HepG2 (cell line): Measurements from ENCODE around the gene BTF3L4. TPM values are rescaled to one million over a fixed set of nuclear protein-coding genes. Genes with fewer than 3 reads are reported as not detected.

Source experiments
- ATM ChIP-seq: fragments of 450-650 bp; IDR thresholded peaks from 2 replicates; pipeline ENCODE4 v1.7.1; 2017; ENCODE audit warnings: mild to moderate bottlenecking, borderline replicate concordance
- CEBPG ChIP-seq: IDR thresholded peaks from 2 replicates; pipeline ENCODE4 v1.6.1; 2016
- ISX ChIP-seq: sonication (generic); formaldehyde crosslinking; conservative IDR thresholded peaks from 2 replicates; pipeline ENCODE4 v1.5.0; 2020; ENCODE audit warnings: missing genetic modification reagents
- KDM3A ChIP-seq: IDR thresholded peaks from 2 replicates; pipeline ENCODE4 v1.6.1; 2018; ENCODE audit warnings: low read depth, missing compliant biosample characterization
- NR2F1 ChIP-seq, 2 experiments: fragments of 450-650 bp in 1 of 2; formaldehyde crosslinking in 1 of 2; IDR thresholded peaks; 2 replicates each; pipeline versions ENCODE4 v1.5.0 to v1.6.1; 2016 to 2020; ENCODE audit warnings: mild to moderate bottlenecking in 1 of 2, missing compliant biosample characterization in 1 of 2, missing genetic modification reagents in 1 of 2, moderate library complexity in 1 of 2
- PHF5A ChIP-seq: IDR thresholded peaks from one replicate; pipeline ENCODE4 v1.6.1; 2018; ENCODE audit warnings: low read depth, missing genetic modification reagents; ENCODE audit not compliant: unreplicated experiment
- POLR2G ChIP-seq: fragments of 200-400 bp; formaldehyde crosslinking; IDR thresholded peaks from 2 replicates; pipeline ENCODE4 v1.6.1; 2018; ENCODE audit warnings: mild to moderate bottlenecking, low read depth, low read length, moderate library complexity
- REL ChIP-seq: sonication (generic); formaldehyde crosslinking; conservative IDR thresholded peaks from 2 replicates; pipeline ENCODE4 v1.8.0; 2022; ENCODE audit warnings: mild to moderate bottlenecking, missing genetic modification reagents, moderate library complexity
- ZNF101 ChIP-seq: sonication (generic); formaldehyde crosslinking; IDR thresholded peaks from 2 replicates; pipeline ENCODE4 v1.4.0; 2020; ENCODE audit warnings: mild to moderate bottlenecking, low read depth, missing genetic modification reagents, borderline replicate concordance
- ZNF121 ChIP-seq: sonication (generic); formaldehyde crosslinking; IDR thresholded peaks from 2 replicates; pipeline ENCODE4 v1.5.0; 2020; ENCODE audit warnings: mild to moderate bottlenecking, missing genetic modification reagents
- ZNF124 ChIP-seq: sonication (generic); formaldehyde crosslinking; IDR thresholded peaks from 2 replicates; pipeline ENCODE4 v1.4.0; 2020; ENCODE audit warnings: missing genetic modification reagents
- ZNF350 ChIP-seq: sonication (generic); formaldehyde crosslinking; IDR thresholded peaks from 2 replicates; pipeline ENCODE4 v1.4.0; 2020; ENCODE audit warnings: mild to moderate bottlenecking, low read depth, missing genetic modification reagents, borderline replicate concordance
- ZNF878 ChIP-seq: sonication (generic); formaldehyde crosslinking; IDR thresholded peaks from 2 replicates; pipeline ENCODE4 v1.8.1; 2023; ENCODE audit warnings: mild to moderate bottlenecking, missing genetic modification reagents, moderate library complexity
- polyA plus RNA-seq, 8 experiments: library from polyadenylated mRNA; depleted of rRNA in 3 of 8; stranded (reverse) in 7 of 8; unstranded in 1 of 8; fragments of >200 nt; fragmentation: Illumina TruSeq in 4 of 8; extraction: Trizol in 4 of 8; gene quantifications; 2 replicates each; pipeline versions ENCODE4 v1.2.1 to v1.2.3, GENCODE V29; 2011 to 2016; ENCODE audit warnings: low read depth in 4 of 8, missing spikeins in 1 of 8, mixed read lengths in 1 of 8; ENCODE audit not compliant: insufficient read depth in 1 of 8
- total RNA-seq, 5 experiments: library from RNA; depleted of rRNA; stranded (reverse); fragments of >200 nt; fragmentation: Illumina TruSeq; extraction: Trizol; gene quantifications; 2 replicates each; pipeline ENCODE4 v1.2.3, GENCODE V29; 2016; ENCODE audit warnings: low read depth in 1 of 5
- TF ChIP-seq, protein P1 (sequence below): sonication (generic); formaldehyde crosslinking; IDR thresholded peaks from 2 replicates; pipeline ENCODE4 v1.5.1; 2020; ENCODE audit warnings: missing genetic modification reagents, mild to moderate bottlenecking, borderline replicate concordance
- TF ChIP-seq, protein P2 (sequence below): sonication (generic); formaldehyde crosslinking; IDR thresholded peaks from 2 replicates; pipeline ENCODE4 v1.5.1; 2020; ENCODE audit warnings: missing genetic modification reagents, mild to moderate bottlenecking, borderline replicate concordance
- TF ChIP-seq, protein P3 (sequence below): sonication (generic); formaldehyde crosslinking; IDR thresholded peaks from 2 replicates; pipeline ENCODE4 v1.8.1; 2023; ENCODE audit warnings: mild to moderate bottlenecking, inconsistent platforms, moderate library complexity, missing genetic modification reagents, borderline replicate concordance
- TF ChIP-seq, protein P4 (sequence below): sonication (generic); formaldehyde crosslinking; IDR thresholded peaks from 2 replicates; pipeline ENCODE4 v1.9.0; 2021; ENCODE audit warnings: missing genetic modification reagents, mild to moderate bottlenecking, borderline replicate concordance
- TF ChIP-seq, protein P5 (sequence below): sonication (generic); formaldehyde crosslinking; IDR thresholded peaks from 2 replicates; pipeline ENCODE4 v1.5.1; 2020; ENCODE audit warnings: missing genetic modification reagents, mild to moderate bottlenecking, borderline replicate concordance
- TF ChIP-seq, protein P6 (sequence below): sonication (generic); formaldehyde crosslinking; IDR thresholded peaks from 2 replicates; pipeline ENCODE4 v1.4.0; 2020; ENCODE audit warnings: missing genetic modification reagents
- TF ChIP-seq, protein P7 (sequence below): sonication (generic); formaldehyde crosslinking; conservative IDR thresholded peaks from 2 replicates; pipeline ENCODE4 v1.4.0; 2020; ENCODE audit warnings: missing genetic modification reagents

Gene BTF3L4
- total and polyA plus RNA-seq, 2 of the 13 experiments (the other 11 are each of a cell fraction or from before 2014, with no cell fraction given): 59.0 to 74.3 TPM

DNA sequence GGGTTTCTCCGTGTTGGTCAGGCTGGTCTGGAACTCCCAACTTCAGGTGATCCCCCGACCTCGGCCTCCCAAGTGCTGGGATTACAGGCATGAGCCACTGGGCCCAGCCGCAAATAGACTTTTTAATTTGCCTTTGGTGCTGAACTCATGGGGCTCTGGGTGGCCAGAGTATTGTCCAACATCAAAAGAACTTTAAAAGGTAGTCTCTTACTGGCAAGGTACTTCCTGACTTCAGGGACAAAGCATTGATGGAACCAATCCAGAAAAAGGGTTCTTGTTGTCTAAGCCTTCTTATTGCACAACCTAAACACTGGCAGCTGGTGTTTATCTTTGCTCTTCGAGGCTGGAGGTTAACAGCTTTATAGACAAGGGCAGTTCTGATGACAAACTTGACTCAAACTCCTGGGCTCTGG, 18.7 kb upstream of the BTF3L4 start (continued):
- TF ChIP-seq, protein P1, sequence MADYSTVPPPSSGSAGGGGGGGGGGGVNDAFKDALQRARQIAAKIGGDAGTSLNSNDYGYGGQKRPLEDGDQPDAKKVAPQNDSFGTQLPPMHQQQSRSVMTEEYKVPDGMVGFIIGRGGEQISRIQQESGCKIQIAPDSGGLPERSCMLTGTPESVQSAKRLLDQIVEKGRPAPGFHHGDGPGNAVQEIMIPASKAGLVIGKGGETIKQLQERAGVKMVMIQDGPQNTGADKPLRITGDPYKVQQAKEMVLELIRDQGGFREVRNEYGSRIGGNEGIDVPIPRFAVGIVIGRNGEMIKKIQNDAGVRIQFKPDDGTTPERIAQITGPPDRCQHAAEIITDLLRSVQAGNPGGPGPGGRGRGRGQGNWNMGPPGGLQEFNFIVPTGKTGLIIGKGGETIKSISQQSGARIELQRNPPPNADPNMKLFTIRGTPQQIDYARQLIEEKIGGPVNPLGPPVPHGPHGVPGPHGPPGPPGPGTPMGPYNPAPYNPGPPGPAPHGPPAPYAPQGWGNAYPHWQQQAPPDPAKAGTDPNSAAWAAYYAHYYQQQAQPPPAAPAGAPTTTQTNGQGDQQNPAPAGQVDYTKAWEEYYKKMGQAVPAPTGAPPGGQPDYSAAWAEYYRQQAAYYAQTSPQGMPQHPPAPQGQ (CRISPR knock-in tag): no peak
- TF ChIP-seq ZNF124 (CRISPR knock-in tag) (peak; percentile 91), REL (CRISPR knock-in tag) (no peak), POLR2G (no peak), ISX (CRISPR knock-in tag) (0 out of 2 replicates have a peak, but pooled peaks have one; percentile 37), ZNF350 (CRISPR knock-in tag) (peak; percentile 32; the same call in 1 of the 2 replicates), CEBPG (CRISPR knock-in tag) (peak; percentile 99), ATM (no peak), ZNF878 (no peak; the same call in 1 of the 2 replicates), PHF5A (CRISPR knock-in tag) (peak; percentile 82), KDM3A (CRISPR knock-in tag) (peak; percentile 64; the same call in 1 of the 2 replicates), ZNF121 (peak; percentile 49; the same call in 1 of the 2 replicates), NR2F1 (CRISPR knock-in tag; IDR thresholded peaks at IDR 0.05) (peak; percentile 72 to 76), ZNF101 (CRISPR knock-in tag) (no peak)
- TF ChIP-seq, protein P2, sequence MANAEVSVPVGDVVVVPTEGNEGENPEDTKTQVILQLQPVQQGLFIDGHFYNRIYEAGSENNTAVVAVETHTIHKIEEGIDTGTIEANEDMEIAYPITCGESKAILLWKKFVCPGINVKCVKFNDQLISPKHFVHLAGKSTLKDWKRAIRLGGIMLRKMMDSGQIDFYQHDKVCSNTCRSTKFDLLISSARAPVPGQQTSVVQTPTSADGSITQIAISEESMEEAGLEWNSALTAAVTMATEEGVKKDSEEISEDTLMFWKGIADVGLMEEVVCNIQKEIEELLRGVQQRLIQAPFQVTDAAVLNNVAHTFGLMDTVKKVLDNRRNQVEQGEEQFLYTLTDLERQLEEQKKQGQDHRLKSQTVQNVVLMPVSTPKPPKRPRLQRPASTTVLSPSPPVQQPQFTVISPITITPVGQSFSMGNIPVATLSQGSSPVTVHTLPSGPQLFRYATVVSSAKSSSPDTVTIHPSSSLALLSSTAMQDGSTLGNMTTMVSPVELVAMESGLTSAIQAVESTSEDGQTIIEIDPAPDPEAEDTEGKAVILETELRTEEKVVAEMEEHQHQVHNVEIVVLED: peak; percentile 68
- TF ChIP-seq, protein P3, sequence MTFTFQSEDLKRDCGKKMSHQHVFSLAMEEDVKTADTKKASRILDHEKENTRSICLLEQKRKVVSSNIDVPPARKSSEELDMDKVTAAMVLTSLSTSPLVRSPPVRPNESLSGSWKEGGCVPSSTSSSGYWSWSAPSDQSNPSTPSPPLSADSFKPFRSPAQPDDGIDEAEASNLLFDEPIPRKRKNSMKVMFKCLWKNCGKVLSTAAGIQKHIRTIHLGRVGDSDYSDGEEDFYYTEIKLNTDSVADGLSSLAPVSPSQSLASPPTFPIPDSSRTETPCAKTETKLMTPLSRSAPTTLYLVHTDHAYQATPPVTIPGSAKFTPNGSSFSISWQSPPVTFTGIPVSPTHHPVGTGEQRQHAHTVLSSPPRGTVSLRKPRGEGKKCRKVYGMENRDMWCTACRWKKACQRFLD: no peak
- TF ChIP-seq, protein P4, sequence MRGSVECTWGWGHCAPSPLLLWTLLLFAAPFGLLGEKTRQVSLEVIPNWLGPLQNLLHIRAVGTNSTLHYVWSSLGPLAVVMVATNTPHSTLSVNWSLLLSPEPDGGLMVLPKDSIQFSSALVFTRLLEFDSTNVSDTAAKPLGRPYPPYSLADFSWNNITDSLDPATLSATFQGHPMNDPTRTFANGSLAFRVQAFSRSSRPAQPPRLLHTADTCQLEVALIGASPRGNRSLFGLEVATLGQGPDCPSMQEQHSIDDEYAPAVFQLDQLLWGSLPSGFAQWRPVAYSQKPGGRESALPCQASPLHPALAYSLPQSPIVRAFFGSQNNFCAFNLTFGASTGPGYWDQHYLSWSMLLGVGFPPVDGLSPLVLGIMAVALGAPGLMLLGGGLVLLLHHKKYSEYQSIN (CRISPR knock-in tag): no peak
- TF ChIP-seq, protein P5, sequence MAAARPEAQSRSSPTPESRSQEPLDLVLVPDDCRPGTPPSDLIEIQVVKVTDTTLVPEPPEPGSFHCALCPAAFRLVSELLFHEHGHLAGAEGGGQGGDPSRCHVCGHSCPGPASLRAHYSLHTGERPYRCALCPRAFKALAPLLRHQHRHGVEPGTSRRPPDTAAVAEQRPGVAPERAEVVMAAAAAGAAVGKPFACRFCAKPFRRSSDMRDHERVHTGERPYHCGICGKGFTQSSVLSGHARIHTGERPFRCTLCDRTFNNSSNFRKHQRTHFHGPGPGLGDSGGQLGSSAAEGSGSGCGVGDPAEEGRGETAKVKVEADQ (CRISPR knock-in tag): 0 out of 2 replicates have a peak, but pooled peaks have one; percentile 36
- TF ChIP-seq, protein P6, sequence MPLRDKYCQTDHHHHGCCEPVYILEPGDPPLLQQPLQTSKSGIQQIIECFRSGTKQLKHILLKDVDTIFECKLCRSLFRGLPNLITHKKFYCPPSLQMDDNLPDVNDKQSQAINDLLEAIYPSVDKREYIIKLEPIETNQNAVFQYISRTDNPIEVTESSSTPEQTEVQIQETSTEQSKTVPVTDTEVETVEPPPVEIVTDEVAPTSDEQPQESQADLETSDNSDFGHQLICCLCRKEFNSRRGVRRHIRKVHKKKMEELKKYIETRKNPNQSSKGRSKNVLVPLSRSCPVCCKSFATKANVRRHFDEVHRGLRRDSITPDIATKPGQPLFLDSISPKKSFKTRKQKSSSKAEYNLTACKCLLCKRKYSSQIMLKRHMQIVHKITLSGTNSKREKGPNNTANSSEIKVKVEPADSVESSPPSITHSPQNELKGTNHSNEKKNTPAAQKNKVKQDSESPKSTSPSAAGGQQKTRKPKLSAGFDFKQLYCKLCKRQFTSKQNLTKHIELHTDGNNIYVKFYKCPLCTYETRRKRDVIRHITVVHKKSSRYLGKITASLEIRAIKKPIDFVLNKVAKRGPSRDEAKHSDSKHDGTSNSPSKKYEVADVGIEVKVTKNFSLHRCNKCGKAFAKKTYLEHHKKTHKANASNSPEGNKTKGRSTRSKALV: peak; percentile 85
- TF ChIP-seq, protein P7, sequence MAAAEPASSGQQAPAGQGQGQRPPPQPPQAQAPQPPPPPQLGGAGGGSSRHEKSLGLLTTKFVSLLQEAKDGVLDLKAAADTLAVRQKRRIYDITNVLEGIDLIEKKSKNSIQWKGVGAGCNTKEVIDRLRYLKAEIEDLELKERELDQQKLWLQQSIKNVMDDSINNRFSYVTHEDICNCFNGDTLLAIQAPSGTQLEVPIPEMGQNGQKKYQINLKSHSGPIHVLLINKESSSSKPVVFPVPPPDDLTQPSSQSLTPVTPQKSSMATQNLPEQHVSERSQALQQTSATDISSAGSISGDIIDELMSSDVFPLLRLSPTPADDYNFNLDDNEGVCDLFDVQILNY: no peak
